HG03159 (cell line): ENCODE data around the gene CD80.

Experiments
- ATAC-seq: cut with Tn5 transposase; IDR thresholded peaks from one replicate; pipeline ENCODE4 v1.9.1; 2021; ENCODE audit warnings: mild to moderate bottlenecking, moderate library complexity; ENCODE audit not compliant: unreplicated experiment

The CD80 gene

DNA sequence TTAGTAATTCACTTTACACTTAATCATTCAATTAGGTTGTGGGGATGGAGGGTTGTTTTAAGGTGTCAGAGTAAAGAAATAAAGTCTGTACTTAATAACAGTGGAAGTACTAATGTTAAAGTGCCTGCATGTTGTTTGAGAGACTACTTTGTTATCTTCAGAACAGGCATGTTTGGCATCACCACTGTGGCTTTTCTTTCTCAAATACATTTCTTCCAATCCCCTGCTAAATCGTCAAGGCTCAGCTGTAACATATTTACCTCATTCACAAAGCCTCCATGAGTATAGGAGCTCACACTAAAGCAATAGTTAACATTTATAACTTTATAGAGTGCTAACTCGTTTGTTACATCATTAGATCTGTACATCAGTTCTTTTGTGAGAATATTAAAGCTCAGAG lies 58.5 kb downstream of the CD80 start:
- ATAC-seq: no peak

DNA sequence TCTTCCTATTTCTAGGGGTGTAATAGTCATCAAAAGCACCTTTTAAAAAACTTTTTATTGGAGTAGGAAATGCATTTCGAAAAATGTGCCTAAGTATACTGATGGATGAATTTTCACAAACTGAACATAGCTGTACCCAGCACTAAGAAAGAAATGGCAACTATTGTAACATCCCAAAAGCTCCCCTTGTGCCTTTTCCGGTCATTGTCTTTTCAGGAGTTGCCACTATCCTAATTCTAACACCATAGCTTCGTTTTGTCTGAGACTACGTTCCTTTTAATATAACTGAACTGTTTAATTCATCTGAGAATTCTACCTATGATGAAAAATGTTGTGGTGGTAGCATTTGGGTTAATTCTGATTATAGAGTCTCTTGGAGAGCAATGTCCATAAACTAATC lies 59.1 kb downstream of the CD80 start:
- no peak for ATAC-seq

DNA sequence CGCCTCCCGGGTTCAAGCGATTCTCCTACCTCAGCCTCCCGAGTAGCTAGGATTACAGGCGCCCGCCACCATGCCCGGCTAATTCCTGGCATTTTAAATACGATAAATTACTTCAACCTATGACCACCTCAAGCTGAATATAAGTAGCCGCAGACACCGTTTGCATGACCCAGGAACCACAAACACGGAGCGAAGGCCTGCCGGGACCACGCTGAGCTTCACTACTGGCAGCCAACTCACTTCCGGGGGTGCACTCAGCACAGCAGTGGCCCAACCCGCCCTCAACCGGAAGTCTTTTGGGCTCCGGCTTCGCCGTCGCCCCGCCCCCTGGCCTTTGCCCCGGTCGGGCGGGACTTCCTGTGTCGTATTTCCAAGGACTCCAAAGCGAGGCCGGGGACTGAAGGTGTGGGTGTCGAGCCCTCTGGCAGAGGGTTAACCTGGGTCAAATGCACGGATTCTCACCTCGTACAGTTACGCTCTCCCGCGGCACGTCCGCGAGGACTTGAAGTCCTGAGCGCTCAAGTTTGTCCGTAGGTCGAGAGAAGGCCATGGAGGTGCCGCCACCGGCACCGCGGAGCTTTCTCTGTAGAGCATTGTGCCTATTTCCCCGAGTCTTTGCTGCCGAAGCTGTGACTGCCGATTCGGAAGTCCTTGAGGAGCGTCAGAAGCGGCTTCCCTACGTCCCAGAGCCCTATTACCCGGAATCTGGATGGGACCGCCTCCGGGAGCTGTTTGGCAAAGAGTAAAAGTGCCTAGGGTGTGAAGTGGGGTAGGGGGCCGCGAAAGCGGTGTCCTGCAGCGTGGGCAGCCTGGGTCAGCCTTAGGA lies 61.0 kb downstream of the CD80 start, which contains the start of gene TIMMDC1:
Gene TIMMDC1, plus strand, starts transcription at position 362 of the 826 bp plus-strand sequence. Its CDS starts 187 bp downstream, at position 549.
- ATAC-seq: peak; percentile 98

DNA sequence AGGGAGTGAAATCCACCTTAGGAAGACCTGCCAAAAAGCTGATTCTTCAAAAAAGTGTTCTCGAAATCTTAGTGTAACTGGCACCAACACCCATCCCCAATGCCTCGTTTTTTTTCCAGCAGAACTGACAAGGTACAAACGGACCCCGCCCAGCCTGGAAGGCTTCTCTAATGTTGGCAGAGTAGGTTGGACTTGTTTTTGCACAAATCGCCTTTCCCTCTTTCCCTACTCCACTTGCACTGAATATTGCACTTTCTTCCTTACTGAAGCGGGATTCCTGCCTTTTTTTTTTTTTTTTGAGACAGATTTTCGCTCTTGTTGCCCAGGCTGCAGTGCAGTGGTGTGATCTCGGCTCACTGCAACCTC lies 61.6 kb downstream of the CD80 start:
- ATAC-seq: no peak

DNA sequence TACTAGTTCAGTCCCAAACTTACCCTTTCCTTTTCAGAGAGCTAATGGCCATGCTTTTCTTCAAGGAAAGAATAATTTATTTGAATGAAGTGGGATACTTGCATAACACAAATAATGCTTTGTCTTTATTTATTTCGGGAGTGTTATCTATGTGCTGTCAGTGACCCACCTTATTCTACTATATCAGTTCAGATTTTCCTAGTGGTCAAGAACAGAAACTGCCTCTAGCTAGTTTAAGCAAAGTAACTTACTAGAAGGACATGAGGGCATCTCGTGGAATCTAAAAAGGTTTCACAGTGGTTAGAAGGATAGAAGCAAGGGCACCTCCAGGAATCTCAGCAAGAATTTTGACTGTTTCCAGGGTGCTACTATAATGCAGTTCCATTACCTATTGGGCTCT lies 64.8 kb downstream of the CD80 start:
- no peak for ATAC-seq

DNA sequence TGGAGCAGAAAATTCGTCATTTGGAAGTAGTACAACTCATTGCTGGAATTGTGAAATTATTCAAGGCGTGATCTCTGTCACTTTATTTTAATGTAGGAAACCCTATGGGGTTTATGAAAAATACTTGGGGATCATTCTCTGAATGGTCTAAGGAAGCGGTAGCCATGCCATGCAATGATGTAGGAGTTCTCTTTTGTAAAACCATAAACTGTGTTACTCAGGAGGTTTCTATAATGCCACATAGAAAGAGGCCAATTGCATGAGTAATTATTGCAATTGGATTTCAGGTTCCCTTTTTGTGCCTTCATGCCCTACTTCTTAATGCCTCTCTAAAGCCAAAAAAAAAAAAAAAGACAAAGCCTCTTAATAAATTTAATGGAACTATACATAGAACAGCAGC lies 66.6 kb downstream of the CD80 start:
- ATAC-seq: no peak

DNA sequence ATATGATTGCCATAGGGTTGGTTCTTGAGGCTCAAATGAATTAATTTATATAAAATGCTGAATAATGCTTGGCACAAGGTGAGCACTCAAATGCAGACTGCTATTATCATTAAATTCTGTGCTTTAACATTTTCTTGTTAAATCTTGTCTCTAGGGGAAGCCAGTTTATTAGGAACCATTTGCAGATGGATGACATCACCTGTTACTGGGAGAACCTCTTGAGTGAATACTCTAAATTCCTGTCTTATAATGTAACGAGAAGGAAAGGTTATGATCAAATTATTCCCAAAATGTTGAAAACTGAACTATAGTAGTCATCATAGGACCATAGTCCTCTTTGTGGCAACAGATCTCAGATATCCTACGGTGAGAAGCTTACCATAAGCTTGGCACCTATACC lies 67.3 kb downstream of the CD80 start:
- ATAC-seq: no peak

DNA sequence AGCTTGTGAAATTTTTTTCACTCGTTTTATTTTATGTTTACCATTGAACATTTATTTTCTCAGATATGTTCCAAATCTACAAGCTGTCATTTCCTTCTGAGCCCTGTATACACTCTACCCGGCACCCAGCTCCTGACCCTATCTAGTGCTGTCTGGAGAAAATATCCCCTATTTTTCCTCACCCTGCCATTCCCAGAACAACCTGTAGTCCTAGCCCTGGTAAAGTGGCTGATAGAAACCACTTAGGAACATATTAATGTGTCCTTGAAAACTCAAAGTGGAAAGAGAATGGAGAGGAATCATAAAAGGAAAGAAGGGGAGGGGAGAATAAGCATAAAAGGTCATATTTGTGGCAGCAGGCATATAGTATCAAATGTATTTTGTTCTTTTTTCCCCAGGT lies 69.3 kb downstream of the CD80 start:
- ATAC-seq: no peak

DNA sequence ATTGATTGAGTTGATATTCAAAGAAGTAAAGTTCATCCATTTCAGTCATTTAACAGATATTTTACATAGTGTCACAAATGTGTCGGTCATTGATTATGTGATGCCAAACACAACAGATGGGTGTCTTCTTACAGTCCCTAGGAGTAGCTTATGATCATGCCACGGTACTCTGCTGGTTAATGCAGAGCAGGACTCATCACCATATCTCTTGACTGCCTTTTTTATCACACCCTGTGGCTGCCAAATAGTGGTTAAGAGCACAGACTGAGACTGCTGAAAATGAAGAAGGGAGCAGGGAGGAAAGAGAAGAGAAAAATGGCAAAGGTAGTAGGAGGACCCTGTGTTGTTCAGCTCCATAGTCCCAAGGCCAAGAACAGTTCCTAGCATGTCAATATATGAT lies 73.9 kb downstream of the CD80 start:
- ATAC-seq: no peak

DNA sequence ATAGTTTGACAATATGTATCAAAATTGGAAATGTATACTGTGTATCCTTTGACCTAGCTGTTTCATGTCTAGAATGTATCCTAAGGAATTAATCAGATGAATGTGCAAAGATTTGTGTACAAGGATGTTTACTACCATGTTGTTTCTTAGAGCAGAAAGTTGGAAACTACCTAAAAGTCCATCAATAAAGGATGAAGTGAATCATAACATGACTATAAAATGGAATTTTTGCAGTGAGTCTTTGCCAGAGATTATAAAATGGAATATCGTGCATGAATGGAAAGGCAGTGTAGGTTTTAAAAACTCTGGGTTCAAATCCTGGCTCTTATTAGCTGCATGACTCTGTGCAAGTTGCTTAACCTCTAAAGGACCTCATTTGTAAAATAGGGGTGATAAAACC lies 76.3 kb downstream of the CD80 start:
- ATAC-seq: no peak

DNA sequence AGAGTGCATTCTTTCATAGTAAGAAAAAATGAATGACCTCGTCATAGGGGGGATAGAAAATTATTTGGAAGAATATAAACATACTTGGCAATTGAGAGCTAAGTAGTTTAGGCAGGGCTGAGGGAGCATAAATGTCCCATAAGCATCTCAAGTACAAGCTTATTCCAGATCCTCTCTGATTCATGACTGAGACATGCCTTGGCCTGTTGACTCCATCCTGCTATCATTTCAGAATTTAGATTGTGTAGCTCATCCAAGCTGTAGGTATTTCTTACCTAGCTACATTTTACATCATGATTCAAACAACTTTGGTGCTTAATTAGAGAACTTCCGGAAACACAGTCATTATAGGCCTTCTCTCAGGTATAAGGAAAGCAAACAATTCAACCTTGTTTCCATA lies 78.3 kb downstream of the CD80 start:
- no peak for ATAC-seq
